MCF 10A (cell line): ENCODE results near the gene C1orf122. TPM values are rescaled to one million over a fixed set of nuclear protein-coding genes. Genes with fewer than 3 reads are reported as not detected.

Source experiments
- BruUV-seq: library from RNA; stranded (reverse); fragments of 400-500 nt; replicated peaks from 2 replicates; lab custom pipeline; 2021; lab: Mats Ljungman, UMichigan
- CTCF ChIA-PET: fragments of 300-600 bp; sonication (Branson Sonifier 250); formaldehyde crosslinking; extraction: SDS; loops from one replicate; lab custom pipeline; 2021; ENCODE audit warnings: antibody characterized with exemption, inconsistent platforms; lab: Yijun Ruan, JAX
- POLR2A ChIA-PET: fragments of 300-600, 350-650 bp; sonication (Branson Sonifier 250); formaldehyde crosslinking; extraction: SDS; loops from one replicate; lab custom pipeline; 2020; ENCODE audit warnings: antibody characterized with exemption, inconsistent platforms; lab: Yijun Ruan, JAX
- DNase-seq: peaks from one replicate; pipeline ENCODE4 v3.0.0-alpha.2; 2018; ENCODE audit not compliant: unreplicated experiment
- H3K27ac Mint-ChIP-seq: one replicate; pipeline ENCODE4 v1.8.0; 2022; ENCODE audit warnings: mild to moderate bottlenecking, low read depth, mixed read lengths; ENCODE audit not compliant: unreplicated experiment
- H3K27me3 Mint-ChIP-seq: one replicate; pipeline ENCODE4 v1.8.0; 2022; ENCODE audit warnings: mixed read lengths; ENCODE audit not compliant: insufficient read depth, unreplicated experiment
- H3K36me3 Mint-ChIP-seq: one replicate; pipeline ENCODE4 v1.8.0; 2022; ENCODE audit warnings: mild to moderate bottlenecking, moderate library complexity, mixed read lengths; ENCODE audit not compliant: insufficient read depth, unreplicated experiment
- H3K4me1 Mint-ChIP-seq: one replicate; pipeline ENCODE4 v1.8.0; 2022; ENCODE audit warnings: mixed read lengths; ENCODE audit not compliant: insufficient read depth, unreplicated experiment
- H3K4me3 Mint-ChIP-seq: one replicate; pipeline ENCODE4 v1.8.0; 2022; ENCODE audit warnings: mild to moderate bottlenecking, moderate library complexity, mixed read lengths; ENCODE audit not compliant: unreplicated experiment
- H3K9me3 Mint-ChIP-seq: one replicate; pipeline ENCODE4 v1.8.0; 2022; ENCODE audit warnings: mixed read lengths; ENCODE audit not compliant: unreplicated experiment
- CTCF ChIP-seq: fragments of 200-600 bp; IDR thresholded peaks from one replicate; pipeline ENCODE4 v1.8.0; 2022; ENCODE audit warnings: antibody characterized with exemption, mild to moderate bottlenecking; ENCODE audit not compliant: unreplicated experiment
- intact Hi-C: fragments of 100-400 bp; cut with micrococcal nuclease; formaldehyde crosslinking; loops from 2 replicates; pipeline ENCODE4 v1.14.1; 2022
- total RNA-seq: library from RNA; stranded (reverse); gene quantifications from 2 replicates; pipeline ENCODE4 v1.2.3, GENCODE V29; 2022

The C1orf122 gene
- total RNA-seq, 1 experiment from 2014 or later, result 81.5 TPM

- Mint-ChIP-seq H3K9me3 (no peaks in the 10 kb centered on the region), H3K27me3 (no peaks in the 10 kb centered on the region), H3K4me3 (no peak overlapping the region), H3K4me1 (peaks cover 34% of the 10 kb centered on the region), H3K27ac (peak overlapping the region; percentile 68), H3K36me3 (peaks cover 62% of the 10 kb centered on the region)
- CTCF ChIA-PET, result interaction anchor here (0.7 to 2.5 kb wide), 3 partner anchors 16 to 1328 kb away, joined by 4 to 9 read pairs (median 4); no protein-coding TSS in a partner anchor
- DNase-seq, result no peak
- TF ChIP-seq CTCF, result no peak
- intact Hi-C loops, result no loop called here
- POLR2A ChIA-PET, result interaction anchor here (1.4 to 1.7 kb wide), 3 partner anchors 9 to 16 kb away, joined by 3 to 11 read pairs (median 7); partner anchors contain the start of gene MTF1
- BruUV-seq, result no TSS peak
Measured at GRCh38 chr1:37844536-37844935, 36.9 kb downstream of the C1orf122 start.

GRCh38 chr1:37845049-37845646, 37.6 kb downstream of the C1orf122 start:
- POLR2A ChIA-PET, result interaction anchor here (1.4 to 1.7 kb wide), 3 partner anchors 9 to 16 kb away, joined by 3 to 11 read pairs (median 7); partner anchors contain the start of gene MTF1
- Mint-ChIP-seq H3K27ac (peak overlapping the region; percentile 68), H3K4me1 (peaks cover 34% of the 10 kb centered on the region), H3K9me3 (no peaks in the 10 kb centered on the region), H3K27me3 (no peaks in the 10 kb centered on the region), H3K4me3 (no peak overlapping the region), H3K36me3 (peaks cover 56% of the 10 kb centered on the region)
- no peak for TF ChIP-seq CTCF
- intact Hi-C loops, result no loop called here
- DNase-seq, result no peak
- CTCF ChIA-PET, result interaction anchor here (0.7 to 2.5 kb wide), 3 partner anchors 15 to 1329 kb away, joined by 4 to 9 read pairs (median 4); no protein-coding TSS in a partner anchor
- BruUV-seq, result no TSS peak

- Mint-ChIP-seq H3K36me3 (peaks cover 56% of the 10 kb centered on the region), H3K4me1 (peaks cover 34% of the 10 kb centered on the region), H3K4me3 (no peak overlapping the region), H3K9me3 (no peaks in the 10 kb centered on the region), H3K27ac (peak overlapping the region; percentile 68), H3K27me3 (no peaks in the 10 kb centered on the region)
- BruUV-seq, result no TSS peak
- TF ChIP-seq CTCF, result no peak
- POLR2A ChIA-PET, result interaction anchor here (0.8 to 2.7 kb wide), 4 partner anchors 8 to 156 kb away, joined by 3 to 9 read pairs (median 5); partner anchors contain the start of gene MTF1
- intact Hi-C loops, result no loop called here
- CTCF ChIA-PET, result interaction anchor here (0.6 to 2.5 kb wide), 2 partner anchors 14 to 72 kb away, joined by 3 to 9 read pairs; no protein-coding TSS in a partner anchor
- DNase-seq, result peak; percentile 42
Measured at GRCh38 chr1:37845786-37846185, 38.2 kb downstream of the C1orf122 start.

- Mint-ChIP-seq H3K36me3 (peaks cover 51% of the 10 kb centered on the region), H3K4me1 (peaks cover 34% of the 10 kb centered on the region), H3K27me3 (no peaks in the 10 kb centered on the region), H3K4me3 (no peak overlapping the region), H3K27ac (peak overlapping the region; percentile 68), H3K9me3 (no peaks in the 10 kb centered on the region)
- ChIA-PET CTCF (interaction anchor here (0.6 to 2.5 kb wide), 2 partner anchors 13 to 73 kb away, joined by 3 to 9 read pairs; no protein-coding TSS in a partner anchor), POLR2A (interaction anchor here (0.6 to 2.7 kb wide), 4 partner anchors 12 to 157 kb away, joined by 3 to 9 read pairs (median 4); partner anchors contain the start of gene MTF1)
- no peak for TF ChIP-seq CTCF
- no peak for DNase-seq
- BruUV-seq, result no TSS peak
- intact Hi-C loops, result no loop called here
Measured at GRCh38 chr1:37846647-37847339, 39.2 kb downstream of the C1orf122 start.
